ENCODE measurements around the gene RPS15.
A peak's percentile ranks its signal among the peaks of the same experiment; 100 is the strongest.

RPS15 gene

GRCh38 chr19:1438035-1438932, at the start of gene RPS15:
Gene RPS15, plus strand, starts transcription at chr19:1438396. Its CDS starts 30 bp downstream, at chr19:1438426.
- DNase-seq: peak; percentile 94

- no peak for DNase-seq
Observed at GRCh38 chr19:1388637-1389026, 49.6 kb upstream of the RPS15 start.

DNA sequence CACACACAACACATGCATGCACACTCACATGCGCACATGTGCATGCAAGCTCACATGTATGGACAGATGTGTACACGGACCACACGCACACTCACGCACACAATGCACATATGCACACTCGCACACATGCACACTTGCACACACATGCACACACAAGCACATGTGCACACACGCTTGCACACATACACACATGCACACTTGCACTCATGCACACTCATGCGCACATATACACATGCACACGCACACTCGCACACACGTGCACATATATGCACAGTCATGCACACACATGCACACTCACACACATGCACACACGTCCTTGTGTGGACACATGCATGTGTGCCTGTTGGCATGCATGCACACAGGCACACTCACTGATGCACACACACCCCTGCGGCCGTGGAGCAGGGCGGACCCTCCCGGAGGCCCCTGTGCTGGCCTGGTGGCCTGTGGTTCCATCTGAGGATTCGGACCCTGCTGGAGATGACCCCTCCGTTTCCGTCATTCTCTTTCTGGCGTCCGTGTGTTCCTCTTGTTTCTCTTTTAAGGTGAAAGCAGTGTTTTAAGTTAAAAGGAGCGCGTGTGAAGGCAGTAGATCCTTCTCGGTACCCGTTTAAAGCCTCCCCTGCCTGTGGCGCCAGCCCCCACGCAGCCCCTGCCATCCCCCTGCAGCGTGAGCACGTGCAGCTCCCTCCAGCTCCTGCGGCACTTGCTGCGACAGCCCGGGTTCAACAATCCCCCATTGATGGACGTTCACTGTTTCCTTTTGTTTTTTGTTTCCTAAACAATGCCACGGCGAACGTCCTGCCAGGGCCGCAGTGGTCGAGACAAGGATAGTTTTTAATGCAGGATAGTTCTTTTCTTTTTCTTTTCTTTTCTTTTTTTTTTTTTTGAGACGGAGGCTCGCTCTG, 48.9 kb upstream of the RPS15 start:
- DNase-seq: no peak

DNA sequence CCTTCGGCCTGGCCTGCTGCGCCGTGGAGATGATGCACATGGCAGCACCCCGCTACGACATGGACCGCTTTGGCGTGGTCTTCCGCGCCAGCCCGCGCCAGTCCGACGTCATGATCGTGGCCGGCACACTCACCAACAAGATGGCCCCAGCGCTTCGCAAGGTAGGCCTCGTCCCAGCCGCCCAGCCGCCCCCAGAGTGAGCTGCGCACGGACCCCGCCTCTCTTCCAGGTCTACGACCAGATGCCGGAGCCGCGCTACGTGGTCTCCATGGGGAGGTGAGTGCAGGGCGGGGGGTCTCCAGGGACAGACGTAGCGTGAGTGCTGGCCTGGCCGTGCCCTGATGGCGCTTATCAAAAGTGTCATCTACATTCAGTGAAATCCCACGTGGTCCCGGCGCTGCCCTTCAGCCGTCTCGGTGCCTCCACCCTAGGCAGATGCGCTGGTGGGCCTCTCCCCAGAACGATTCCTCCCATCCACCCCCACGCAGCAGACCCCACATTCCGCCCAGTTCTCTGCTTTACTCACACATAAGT, 47.2 kb upstream of the RPS15 start:
- no peak for DNase-seq

DNA sequence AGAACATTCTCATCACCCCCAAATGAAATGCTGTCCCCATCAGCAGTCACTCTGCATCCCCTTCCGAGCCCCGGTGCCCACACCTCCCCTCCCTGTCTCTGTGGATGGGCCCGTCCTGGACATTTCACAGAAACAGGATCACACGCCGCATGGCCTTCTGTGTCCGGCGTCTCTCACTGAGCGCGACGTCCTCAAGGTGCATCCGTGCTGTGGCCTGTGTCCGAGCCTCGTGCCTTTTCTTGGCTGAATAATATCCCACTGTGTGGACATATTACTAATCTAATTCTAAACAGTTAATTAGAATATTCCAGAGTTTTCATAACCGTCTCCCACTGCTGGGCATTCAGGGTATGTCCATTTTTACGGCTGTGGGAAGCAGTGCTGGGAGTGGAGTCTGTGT, 45.8 kb upstream of the RPS15 start:
- no peak for DNase-seq

GRCh38 chr19:1392939-1393530, 45.2 kb upstream of the RPS15 start:
- no peak for DNase-seq

- no peak for DNase-seq
Observed at GRCh38 chr19:1393841-1394240, 44.4 kb upstream of the RPS15 start.

- DNase-seq: no peak
Observed at GRCh38 chr19:1394252-1395193, 43.7 kb upstream of the RPS15 start.

- DNase-seq: no peak
Observed at GRCh38 chr19:1395194-1396018, 42.8 kb upstream of the RPS15 start.

GRCh38 chr19:1396019-1396767, 42.0 kb upstream of the RPS15 start:
- no peak for DNase-seq

- no peak for DNase-seq
Observed at GRCh38 chr19:1396768-1397679, 41.2 kb upstream of the RPS15 start.

DNA sequence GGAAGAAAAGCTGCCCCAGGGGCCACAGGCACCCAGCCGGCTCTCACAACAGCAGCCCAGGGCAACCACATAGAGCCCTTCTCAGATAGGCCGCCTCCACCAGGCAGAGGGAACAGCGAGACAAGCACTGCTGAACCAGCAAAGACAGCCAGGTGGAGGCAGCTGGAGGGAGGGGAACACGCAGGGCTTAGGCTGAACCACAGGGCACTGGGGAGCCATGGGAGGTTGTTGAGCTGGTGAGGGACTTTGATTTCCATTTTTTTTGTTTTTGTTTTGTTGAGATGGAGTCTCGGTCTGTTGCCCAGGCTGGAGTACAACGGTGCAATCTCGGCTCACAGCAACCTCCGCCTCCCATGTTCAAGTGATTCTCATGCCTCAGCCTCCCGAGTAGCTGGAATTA, 40.4 kb upstream of the RPS15 start:
- no peak for DNase-seq

- DNase-seq: no peak
Observed at GRCh38 chr19:1399079-1399478, 39.1 kb upstream of the RPS15 start.

GRCh38 chr19:1399745-1400144, 38.5 kb upstream of the RPS15 start:
- DNase-seq: no peak

DNA sequence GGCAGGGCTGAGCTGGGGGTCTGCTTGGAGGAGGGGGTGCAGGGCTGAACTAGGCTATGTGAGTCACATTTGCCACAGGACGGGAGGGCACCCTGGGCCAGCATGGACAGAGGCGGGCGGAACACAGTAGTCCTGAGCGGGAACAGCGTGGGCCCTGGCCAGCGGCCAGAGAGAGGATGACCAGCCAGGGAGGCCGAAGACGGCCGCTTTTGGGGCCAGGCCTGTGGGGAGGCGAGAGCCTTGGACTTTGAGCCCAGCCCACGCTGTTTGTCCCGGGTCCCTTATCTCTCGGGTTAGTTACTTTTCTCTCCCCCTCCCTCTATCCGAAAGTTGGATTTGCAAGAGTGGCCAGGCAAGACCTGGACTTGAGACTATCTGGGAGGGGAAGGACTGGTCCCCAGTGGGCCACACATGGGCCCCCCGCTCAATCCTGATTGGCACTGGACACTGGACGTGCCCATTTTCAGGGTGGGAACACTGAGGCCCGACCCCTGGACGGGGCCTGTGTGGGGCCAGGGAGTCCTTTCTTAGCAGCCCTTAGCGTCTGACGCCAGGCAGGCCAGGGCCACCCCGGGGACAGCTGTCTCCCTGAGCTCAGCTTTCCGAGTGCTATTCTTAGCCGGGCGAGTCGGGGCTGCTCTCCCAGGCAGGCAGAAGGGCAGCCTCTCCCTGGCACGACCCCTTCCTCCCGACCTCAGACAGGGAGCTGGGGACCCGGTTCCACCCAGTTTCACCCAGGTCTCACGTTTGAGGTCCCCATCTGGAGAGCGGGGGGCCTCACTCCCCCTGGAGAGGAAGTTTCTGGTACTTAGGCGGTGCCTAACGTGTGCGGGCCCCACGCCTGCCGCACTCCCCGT, 37.7 kb upstream of the RPS15 start:
- DNase-seq: no peak

- DNase-seq: peak; percentile 32
Observed at GRCh38 chr19:1401138-1401888, 36.9 kb upstream of the RPS15 start, which contains the start of gene GAMT. Gene GAMT, minus strand, starts transcription at chr19:1401542. Its CDS starts 66 bp downstream, at chr19:1401476.

- DNase-seq: no peak
Observed at GRCh38 chr19:1401889-1402217, 36.3 kb upstream of the RPS15 start.
